Left forelimb (tissue), 1 donor: ENCODE measurements around the gene PERP.

ENCODE experiments used
- DNase-seq: peaks from one replicate; pipeline ENCODE4 v3.0.0-alpha.2; 2018; ENCODE audit warnings: low spot score

PERP gene

DNA sequence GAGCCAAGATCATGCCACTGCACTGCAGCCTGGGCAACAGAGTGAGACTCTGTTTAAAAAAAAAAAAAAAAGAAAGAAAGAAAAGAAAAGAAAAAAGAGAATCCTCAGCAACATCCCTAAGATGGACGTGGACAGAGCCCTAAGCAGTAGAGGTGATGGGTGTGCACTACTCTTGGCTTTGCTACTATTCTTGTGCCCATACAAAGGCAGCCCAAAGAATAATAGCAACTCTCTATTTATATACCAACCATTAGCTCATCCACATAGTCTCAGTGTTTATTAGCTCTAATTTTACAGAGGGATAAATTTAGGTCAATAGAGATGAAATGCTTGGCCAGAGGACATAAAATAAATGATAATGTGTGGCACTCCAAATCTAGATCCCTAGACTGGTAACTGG is 62.2 kb downstream of the PERP start:
- DNase-seq, result no peak

DNA sequence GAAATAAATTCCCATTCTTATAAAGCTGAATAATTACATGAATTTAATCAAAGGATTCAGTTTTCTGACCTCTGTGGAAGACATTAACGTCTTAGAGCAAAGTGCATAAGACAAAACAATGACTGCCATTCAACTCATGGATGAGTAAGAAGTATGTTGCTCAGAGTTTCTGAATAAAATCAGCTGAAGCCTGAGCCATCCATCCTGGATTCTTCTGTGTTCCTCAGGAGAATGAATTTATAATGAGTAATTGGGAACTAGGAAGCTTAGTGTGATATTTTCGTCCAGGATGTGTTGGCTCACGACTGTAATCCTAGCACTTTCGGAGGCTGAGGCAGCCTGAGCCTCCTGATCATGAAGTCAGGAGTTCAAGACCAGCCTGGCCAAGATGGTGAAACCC is 62.8 kb downstream of the PERP start:
- no peak for DNase-seq
